Frontal cortex (tissue), 4 donors: ENCODE data around the gene NME9. TPM values are rescaled to one million over a fixed set of nuclear protein-coding genes. Genes with fewer than 3 reads are reported as not detected.
"Not testable (repeated sequence)": the region's sequence is repeated elsewhere in the genome, so short reads cannot be mapped to it uniquely, and the experiment has no call there.

Experiments used
- DNase-seq, 2 donors: peaks; one replicate each; pipeline ENCODE4 v3.0.0; 2012; ENCODE audit warnings: low spot score in 2 of 2
- FAIRE-seq: peaks from 2 replicates; lab custom pipeline; 2012; peaks lifted over from hg19 to GRCh38; lab: Jason Lieb, UNC
- total RNA-seq: library from RNA; depleted of rRNA; stranded (reverse); fragments of >200 nt; gene quantifications from one replicate; pipeline ENCODE4 v1.2.3, GENCODE V29; 2014
- donor health status: control.
- donor health status: control.
- donor health status: control.

NME9 gene
- total RNA-seq = 1.6 TPM

- DNase-seq (peak; percentile 77 to 91), FAIRE-seq (no peak)
Observed at GRCh38 chr3:138329127-138329983, at the start of gene NME9. Gene NME9 (minus strand): TSS chr3:138329851. CDS start chr3:138329335, 516 bp downstream.

- DNase-seq (no peak), FAIRE-seq (no peak)
Observed at GRCh38 chr3:138378990-138379389, 49.3 kb upstream of the NME9 start.

GRCh38 chr3:138378331-138378730, 48.7 kb upstream of the NME9 start:
- DNase-seq (no peak), FAIRE-seq (no peak)

DNA sequence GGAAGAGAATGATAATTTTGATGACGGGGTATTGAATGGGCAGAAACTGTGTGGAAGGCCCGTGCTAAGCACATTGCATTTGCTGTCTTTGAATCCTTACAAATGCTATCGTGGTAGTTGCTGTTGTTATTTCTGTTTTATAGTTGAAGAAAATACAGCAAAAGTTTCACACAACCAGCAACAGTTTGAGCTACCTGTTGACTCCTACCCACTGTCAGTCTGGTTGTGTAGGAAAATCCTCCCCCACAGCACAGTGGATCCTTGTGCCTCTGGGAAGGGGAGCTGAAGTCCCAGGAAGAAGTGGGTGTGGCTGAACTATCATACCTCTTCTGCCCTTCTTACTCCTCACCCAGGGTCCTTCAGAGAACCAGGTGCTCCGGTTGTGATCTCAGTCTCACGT, 48.2 kb upstream of the NME9 start:
- FAIRE-seq (no peak), DNase-seq (no peak)

DNA sequence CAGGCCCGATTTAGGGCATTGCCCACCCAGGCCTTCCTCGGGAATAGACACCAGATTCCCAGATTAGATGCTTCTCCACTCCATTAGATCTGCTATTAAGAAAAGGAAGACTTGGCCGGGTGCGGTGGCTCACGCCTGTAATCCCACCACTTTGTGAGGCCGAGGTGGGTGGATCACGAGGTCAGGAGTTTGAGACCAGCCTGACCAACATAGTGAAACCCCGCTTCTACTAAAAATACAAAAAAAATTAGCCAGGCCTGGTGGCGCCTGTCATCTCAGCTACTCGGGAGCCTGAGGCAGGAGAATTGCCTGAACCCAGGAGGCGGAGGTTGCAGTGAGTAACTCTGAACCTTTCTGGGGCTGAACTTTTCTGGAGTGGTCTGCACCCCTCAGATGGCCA, 47.6 kb upstream of the NME9 start:
- not testable (repeated sequence) for FAIRE-seq, DNase-seq

DNA sequence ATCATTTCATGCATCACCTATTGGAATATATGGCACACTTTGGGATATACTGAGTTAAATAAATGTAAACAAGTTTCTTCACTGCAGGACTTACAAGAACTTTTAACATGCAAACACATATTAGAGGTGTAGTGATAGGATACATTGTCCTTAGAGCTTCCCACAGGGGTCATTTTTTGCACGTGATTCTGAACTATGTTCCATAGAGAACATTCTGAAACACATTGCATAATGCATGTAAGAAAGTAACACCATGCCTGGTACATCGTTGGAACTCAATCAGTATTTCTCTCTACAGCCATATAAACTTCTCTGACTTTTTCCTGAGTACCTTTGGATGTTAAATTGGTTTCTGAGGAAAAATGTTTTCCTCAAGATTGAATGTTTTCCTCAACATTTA, 47.0 kb upstream of the NME9 start:
- DNase-seq (no peak), FAIRE-seq (no peak)

- DNase-seq (no peak), FAIRE-seq (no peak)
Observed at GRCh38 chr3:138375447-138375846, 45.8 kb upstream of the NME9 start.

- FAIRE-seq = no peak
- no peak for DNase-seq
Observed at GRCh38 chr3:138374573-138375134, 45.0 kb upstream of the NME9 start.

- DNase-seq (no peak), FAIRE-seq (no peak)
Observed at GRCh38 chr3:138373736-138374094, 44.1 kb upstream of the NME9 start.

- FAIRE-seq = no peak
Observed at GRCh38 chr3:138373087-138373735, 43.6 kb upstream of the NME9 start.

DNA sequence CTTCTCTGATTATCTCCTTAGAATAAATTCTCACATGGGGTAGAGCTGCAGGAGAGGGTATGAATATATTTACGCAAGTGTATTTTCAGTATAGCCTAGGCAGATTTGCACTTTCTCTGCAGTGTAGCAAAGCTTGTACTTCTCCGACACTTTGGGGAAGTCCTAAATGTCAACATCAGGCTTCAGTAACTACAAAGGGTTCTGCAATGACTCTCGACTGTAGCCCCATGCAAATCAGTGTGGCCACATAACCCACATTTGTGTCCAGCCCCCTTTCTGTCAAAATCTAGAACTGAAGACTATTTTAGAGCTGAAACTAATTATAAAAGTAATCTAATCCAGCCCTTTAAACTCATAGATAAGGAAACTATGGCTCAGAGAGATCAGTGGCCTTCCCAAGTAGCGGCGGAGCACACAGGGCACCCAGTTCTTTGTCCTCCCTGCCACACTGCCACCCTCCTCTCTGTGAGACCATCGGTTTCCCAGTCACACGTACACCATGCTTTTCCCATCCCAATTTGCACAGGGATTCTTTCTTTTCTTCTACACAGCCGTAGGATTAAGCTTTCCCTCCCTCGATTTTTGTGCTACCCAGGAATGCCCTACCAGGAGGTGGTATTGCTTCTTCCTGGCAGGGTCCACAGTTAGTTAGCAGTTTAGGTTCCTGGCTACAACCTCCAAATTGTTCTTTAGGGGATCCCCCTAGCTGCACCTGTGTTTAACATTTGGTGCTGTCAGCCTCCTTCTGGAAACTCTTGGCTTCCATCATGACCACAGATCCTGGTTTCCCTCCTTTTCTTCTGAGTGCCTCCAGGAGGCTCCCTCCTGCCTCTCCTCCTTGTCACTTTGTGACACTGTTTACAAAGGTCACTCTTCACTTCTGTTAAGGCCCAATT, 41.7 kb upstream of the NME9 start:
- DNase-seq (no peak), FAIRE-seq (no peak)

More at GRCh38 chr3:138373087-138373735, 43.6 kb upstream of the NME9 start:
- DNase-seq = no peak

GRCh38 chr3:138370321-138370720, 40.7 kb upstream of the NME9 start:
- no peak for FAIRE-seq
- no peak for DNase-seq

- FAIRE-seq (no peak), DNase-seq (no peak)
Observed at GRCh38 chr3:138369151-138369900, 39.7 kb upstream of the NME9 start.

DNA sequence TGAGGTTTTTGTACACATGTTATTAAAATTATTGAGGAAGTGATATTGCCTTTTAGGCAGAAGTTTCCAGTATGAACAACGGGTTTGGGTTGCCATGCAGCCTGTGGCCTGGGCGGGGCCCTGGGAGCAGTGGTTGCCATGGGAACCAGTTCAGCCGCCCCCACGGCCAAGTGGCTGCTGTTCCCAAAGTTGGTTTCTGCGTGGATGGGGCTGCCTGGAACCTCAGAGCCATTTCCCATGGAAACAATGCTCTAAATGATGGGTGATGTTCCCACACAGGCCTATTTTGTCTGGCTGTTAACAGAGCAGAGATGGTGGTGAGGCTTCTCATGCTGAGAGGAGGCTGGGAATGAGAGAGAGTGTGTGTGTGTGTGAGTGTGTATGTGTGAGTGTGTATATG, 38.3 kb upstream of the NME9 start:
- peak in 1 of 2 donors; percentile 51 for DNase-seq
- no peak for FAIRE-seq

- no peak for DNase-seq
- FAIRE-seq = no peak
Observed at GRCh38 chr3:138367326-138367850, 37.7 kb upstream of the NME9 start.

DNA sequence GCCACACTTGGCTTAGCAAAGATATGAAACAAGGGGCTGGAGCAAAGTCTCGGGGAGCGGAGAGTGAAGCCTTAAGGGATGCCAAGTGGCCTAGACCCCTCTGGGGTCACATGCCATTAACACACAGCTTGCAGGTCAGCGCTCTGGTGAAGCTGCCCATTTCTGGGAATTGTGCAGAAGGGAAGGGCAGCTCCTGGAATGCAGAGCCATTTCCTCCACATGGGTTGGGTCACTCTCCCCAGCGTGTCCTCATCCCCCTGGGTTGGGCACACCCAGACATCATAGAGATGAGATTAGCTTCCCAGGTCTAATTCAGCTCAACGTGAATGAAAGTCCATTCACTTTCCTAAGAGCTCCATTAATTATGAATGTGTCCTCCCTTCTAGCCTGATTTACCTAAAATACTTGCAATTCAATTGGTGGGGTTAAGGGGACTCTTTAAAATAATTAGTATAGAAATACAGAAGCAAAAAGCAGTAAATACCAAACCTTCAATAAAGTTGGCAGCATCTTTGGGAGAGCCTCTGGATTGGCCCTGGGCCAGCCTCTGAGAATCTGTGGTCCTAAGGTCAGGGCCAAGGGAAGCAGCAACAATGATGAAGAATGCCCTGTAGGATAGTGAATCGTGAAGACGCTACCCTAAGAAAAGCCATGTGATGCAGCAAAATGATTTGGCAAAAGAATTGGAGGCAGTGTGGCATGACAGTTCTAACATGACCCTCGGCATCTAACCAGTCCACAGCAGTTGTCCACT, 36.5 kb upstream of the NME9 start:
- FAIRE-seq = no peak

DNA sequence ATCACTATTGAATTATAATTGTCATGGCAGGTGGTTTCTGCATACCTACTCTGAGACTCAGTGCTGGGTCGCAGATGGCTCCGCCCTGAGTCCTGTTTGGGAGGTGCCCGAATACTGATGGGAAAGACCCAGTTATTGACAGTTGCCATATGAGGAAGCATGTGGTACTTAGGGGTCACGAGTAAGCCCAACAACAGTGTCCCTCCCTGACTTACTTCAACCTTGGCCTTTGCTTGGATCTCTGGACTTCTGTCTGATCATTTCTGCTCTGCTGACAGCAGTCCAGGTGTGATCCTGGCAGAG, 35.6 kb upstream of the NME9 start:
- FAIRE-seq = no peak
- DNase-seq = no peak

More for the DNA sequence above, 36.5 kb upstream of the NME9 start:
- DNase-seq = no peak

GRCh38 chr3:138364356-138365252, 35.0 kb upstream of the NME9 start:
- DNase-seq (no peak), FAIRE-seq (no peak)
